ENCODE measurements around the gene RIMBP2.

DNA sequence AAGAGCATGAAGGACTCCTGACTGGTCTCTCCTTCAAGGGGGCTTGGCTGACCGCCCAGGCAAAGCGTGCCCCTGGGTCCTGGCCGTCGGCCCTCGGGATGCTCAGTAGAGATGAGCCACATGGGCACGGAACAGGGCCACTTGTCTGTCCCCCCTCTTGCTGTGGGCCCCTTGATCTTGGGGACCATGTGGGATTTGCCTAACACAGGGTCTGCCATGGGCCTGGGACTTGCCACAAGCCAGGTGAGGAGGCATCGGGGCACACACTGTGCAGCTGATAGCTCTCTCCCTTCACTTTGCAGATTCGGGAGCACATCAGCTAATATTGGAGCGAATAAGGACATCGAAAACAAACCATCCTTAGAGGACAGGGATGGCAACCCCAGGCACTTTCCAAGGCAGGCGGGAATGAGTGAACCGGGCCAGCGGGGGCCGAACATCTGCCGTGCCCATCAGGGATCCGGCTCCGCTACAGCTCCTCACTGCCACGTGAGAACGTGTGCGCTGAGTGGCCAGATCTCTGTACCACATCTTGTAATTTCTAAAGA is 290.3 kb downstream of the RIMBP2 start:
- TF ChIP-seq, protein P1, sequence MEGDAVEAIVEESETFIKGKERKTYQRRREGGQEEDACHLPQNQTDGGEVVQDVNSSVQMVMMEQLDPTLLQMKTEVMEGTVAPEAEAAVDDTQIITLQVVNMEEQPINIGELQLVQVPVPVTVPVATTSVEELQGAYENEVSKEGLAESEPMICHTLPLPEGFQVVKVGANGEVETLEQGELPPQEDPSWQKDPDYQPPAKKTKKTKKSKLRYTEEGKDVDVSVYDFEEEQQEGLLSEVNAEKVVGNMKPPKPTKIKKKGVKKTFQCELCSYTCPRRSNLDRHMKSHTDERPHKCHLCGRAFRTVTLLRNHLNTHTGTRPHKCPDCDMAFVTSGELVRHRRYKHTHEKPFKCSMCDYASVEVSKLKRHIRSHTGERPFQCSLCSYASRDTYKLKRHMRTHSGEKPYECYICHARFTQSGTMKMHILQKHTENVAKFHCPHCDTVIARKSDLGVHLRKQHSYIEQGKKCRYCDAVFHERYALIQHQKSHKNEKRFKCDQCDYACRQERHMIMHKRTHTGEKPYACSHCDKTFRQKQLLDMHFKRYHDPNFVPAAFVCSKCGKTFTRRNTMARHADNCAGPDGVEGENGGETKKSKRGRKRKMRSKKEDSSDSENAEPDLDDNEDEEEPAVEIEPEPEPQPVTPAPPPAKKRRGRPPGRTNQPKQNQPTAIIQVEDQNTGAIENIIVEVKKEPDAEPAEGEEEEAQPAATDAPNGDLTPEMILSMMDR (IDR thresholded peaks at IDR 0.05) = no peak
- TF ChIP-seq POLR2A (IDR thresholded peaks at IDR 0.05) = no peak
- no peak for TF ChIP-seq POLR2AphosphoS5 (IDR thresholded peaks at IDR 0.05; ENCODE audit: insufficient read depth in 1 of 2, low read depth in 1 of 2)

All from vagina (tissue), 2 donors.